ENCODE measurements around the gene PHTF2.

Gene PHTF2

DNA sequence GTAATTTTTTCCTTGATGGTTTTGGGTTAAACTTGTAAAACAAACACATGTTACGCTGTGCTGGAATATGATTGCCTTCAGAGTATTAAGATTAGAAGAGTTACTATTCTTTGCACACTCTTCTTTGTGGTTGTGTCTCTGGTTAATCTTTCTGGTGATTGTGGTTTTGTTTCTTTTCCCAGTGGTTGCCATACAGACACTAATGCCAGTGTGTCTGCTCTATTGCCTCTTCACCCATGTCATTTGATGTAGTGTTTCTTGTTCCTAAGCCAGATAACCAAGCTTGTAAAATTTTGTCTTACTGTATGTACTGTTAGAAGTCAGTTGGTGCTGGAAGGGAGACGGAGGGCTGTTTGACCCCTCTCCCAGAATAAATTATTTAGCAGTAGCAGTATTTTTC, 124.8 kb downstream of the PHTF2 start:
- no peak overlapping the region for H2BK15ac ChIP-seq (replicated peaks; ENCODE audit: low read depth)
- no peaks in the 10 kb centered on the region for H3K27me3 ChIP-seq (ENCODE audit: insufficient read depth, low read length, poor library complexity)
- no peak overlapping the region for H3K4me3 ChIP-seq (ENCODE audit: low read length)
- H3K4ac ChIP-seq (ENCODE audit: low read depth, low read length), result no peak overlapping the region
- H3K4me1 ChIP-seq (ENCODE audit: control insufficient read depth, low read depth, low read length), result no peaks in the 10 kb centered on the region
- no peak for DNase-seq
- no peak overlapping the region for H2BK120ac ChIP-seq (ENCODE audit: low read depth, low read length)
- H2AK5ac ChIP-seq (ENCODE audit: low read length), result no peak overlapping the region
- no CpG with 5 or more reads among the region's 2 CpGs for WGBS (ENCODE audit: extremely low coverage, insufficient coverage, low lambda C conversion rate)
- H3K36me3 ChIP-seq (ENCODE audit: control insufficient read depth, insufficient read depth, low read length), result no peaks in the 10 kb centered on the region
- no peak overlapping the region for H3K56ac ChIP-seq (ENCODE audit: low read length)
- H3K18ac ChIP-seq (ENCODE audit: low read length), result no peak overlapping the region
- H2BK5ac ChIP-seq (ENCODE audit: low read length), result no peak overlapping the region
- H3K4me2 ChIP-seq (ENCODE audit: low read length), result no peak overlapping the region
- H3K27ac ChIP-seq (ENCODE audit: low read depth, low read length), result no peak overlapping the region
- H3K79me1 ChIP-seq (ENCODE audit: low read length), result no peaks in the 10 kb centered on the region
- no peak overlapping the region for H4K8ac ChIP-seq (ENCODE audit: low read depth, low read length)
- no peaks in the 10 kb centered on the region for H3K79me2 ChIP-seq (ENCODE audit: control insufficient read depth, insufficient read depth, low read length)
- H3K9ac ChIP-seq (ENCODE audit: low read length), result no peak overlapping the region
- no peak overlapping the region for H3K23ac ChIP-seq (ENCODE audit: low read length)
- no peak overlapping the region for H4K5ac ChIP-seq (ENCODE audit: low read length)

DNA sequence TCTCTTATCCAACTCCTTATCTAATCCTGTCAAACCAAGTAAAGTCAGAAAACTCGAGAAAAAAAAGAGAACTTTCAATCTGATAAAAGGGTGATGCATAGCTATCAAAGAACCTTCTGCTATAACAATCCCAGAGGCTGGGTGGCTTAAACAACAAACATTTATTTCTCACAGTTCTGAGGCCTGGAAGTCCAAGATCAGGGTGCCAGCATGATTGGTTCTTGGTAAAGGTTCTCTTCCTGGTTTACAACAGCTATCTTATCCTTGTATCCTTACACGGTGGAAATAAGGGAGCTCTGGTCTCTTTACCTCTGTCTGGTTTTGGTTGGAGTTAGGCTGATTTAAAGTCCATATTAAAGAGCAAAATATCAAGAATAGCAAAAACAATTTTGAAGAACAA, 131.9 kb downstream of the PHTF2 start:
- no peak overlapping the region for H4K5ac ChIP-seq (ENCODE audit: low read length)
- no peaks in the 10 kb centered on the region for H3K27me3 ChIP-seq (ENCODE audit: insufficient read depth, low read length, poor library complexity)
- H3K9ac ChIP-seq (ENCODE audit: low read length), result no peak overlapping the region
- no peak overlapping the region for H4K8ac ChIP-seq (ENCODE audit: low read depth, low read length)
- H3K4me1 ChIP-seq (ENCODE audit: control insufficient read depth, low read depth, low read length), result no peaks in the 10 kb centered on the region
- H2AK5ac ChIP-seq (ENCODE audit: low read length), result no peak overlapping the region
- no peaks in the 10 kb centered on the region for H3K79me1 ChIP-seq (ENCODE audit: low read length)
- no peak overlapping the region for H3K56ac ChIP-seq (ENCODE audit: low read length)
- no peak overlapping the region for H2BK5ac ChIP-seq (ENCODE audit: low read length)
- no peak overlapping the region for H3K18ac ChIP-seq (ENCODE audit: low read length)
- no peaks in the 10 kb centered on the region for H3K36me3 ChIP-seq (ENCODE audit: control insufficient read depth, insufficient read depth, low read length)
- H2BK15ac ChIP-seq (replicated peaks; ENCODE audit: low read depth), result no peak overlapping the region
- DNase-seq, result peak; percentile 14
- H2BK120ac ChIP-seq (ENCODE audit: low read depth, low read length), result no peak overlapping the region
- H3K27ac ChIP-seq (ENCODE audit: low read depth, low read length), result no peak overlapping the region
- H3K79me2 ChIP-seq (ENCODE audit: control insufficient read depth, insufficient read depth, low read length), result no peaks in the 10 kb centered on the region
- no peak overlapping the region for H3K4ac ChIP-seq (ENCODE audit: low read depth, low read length)
- no peak overlapping the region for H3K4me3 ChIP-seq (ENCODE audit: low read length)
- H3K23ac ChIP-seq (ENCODE audit: low read length), result no peak overlapping the region
- H3K4me2 ChIP-seq (ENCODE audit: low read length), result no peak overlapping the region
- no CpG with 5 or more reads among the region's 2 CpGs for WGBS (ENCODE audit: extremely low coverage, insufficient coverage, low lambda C conversion rate)

DNA sequence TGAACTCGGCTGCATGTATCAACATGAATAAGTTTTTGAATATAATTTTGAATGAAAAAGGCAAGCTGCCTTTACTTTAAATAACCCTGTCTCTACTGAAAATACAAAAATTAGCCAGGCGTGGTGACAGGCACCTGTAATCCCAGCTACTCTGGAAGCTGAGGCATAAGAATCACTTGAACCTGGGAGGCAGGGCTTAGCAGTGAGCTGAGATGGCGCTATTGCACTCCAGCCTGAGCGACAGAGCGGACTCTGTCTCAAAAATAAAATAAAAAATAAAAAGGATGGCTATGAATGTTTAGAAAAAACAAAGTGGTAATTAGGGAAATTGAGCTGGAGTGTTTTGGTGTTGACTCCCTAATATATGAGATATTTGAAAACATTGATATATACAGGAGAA, 133.3 kb downstream of the PHTF2 start:
- H3K27ac ChIP-seq (ENCODE audit: low read depth, low read length), result no peak overlapping the region
- no peak overlapping the region for H3K4me2 ChIP-seq (ENCODE audit: low read length)
- H3K36me3 ChIP-seq (ENCODE audit: control insufficient read depth, insufficient read depth, low read length), result no peaks in the 10 kb centered on the region
- H2BK120ac ChIP-seq (ENCODE audit: low read depth, low read length), result no peak overlapping the region
- H2BK5ac ChIP-seq (ENCODE audit: low read length), result no peak overlapping the region
- H3K4ac ChIP-seq (ENCODE audit: low read depth, low read length), result no peak overlapping the region
- no peak overlapping the region for H3K18ac ChIP-seq (ENCODE audit: low read length)
- no peaks in the 10 kb centered on the region for H3K79me2 ChIP-seq (ENCODE audit: control insufficient read depth, insufficient read depth, low read length)
- no peak overlapping the region for H4K5ac ChIP-seq (ENCODE audit: low read length)
- no peak overlapping the region for H3K56ac ChIP-seq (ENCODE audit: low read length)
- no peak overlapping the region for H3K23ac ChIP-seq (ENCODE audit: low read length)
- no peak overlapping the region for H4K8ac ChIP-seq (ENCODE audit: low read depth, low read length)
- H2AK5ac ChIP-seq (ENCODE audit: low read length), result no peak overlapping the region
- H3K4me3 ChIP-seq (ENCODE audit: low read length), result no peak overlapping the region
- H3K4me1 ChIP-seq (ENCODE audit: control insufficient read depth, low read depth, low read length), result no peaks in the 10 kb centered on the region
- no peaks in the 10 kb centered on the region for H3K79me1 ChIP-seq (ENCODE audit: low read length)
- H3K9ac ChIP-seq (ENCODE audit: low read length), result no peak overlapping the region
- DNase-seq, result no peak
- no peaks in the 10 kb centered on the region for H3K27me3 ChIP-seq (ENCODE audit: insufficient read depth, low read length, poor library complexity)
- 100% methylated on average over 1 of the region's 5 CpGs for WGBS (ENCODE audit: extremely low coverage, insufficient coverage, low lambda C conversion rate)
- no peak overlapping the region for H2BK15ac ChIP-seq (replicated peaks; ENCODE audit: low read depth)

DNA sequence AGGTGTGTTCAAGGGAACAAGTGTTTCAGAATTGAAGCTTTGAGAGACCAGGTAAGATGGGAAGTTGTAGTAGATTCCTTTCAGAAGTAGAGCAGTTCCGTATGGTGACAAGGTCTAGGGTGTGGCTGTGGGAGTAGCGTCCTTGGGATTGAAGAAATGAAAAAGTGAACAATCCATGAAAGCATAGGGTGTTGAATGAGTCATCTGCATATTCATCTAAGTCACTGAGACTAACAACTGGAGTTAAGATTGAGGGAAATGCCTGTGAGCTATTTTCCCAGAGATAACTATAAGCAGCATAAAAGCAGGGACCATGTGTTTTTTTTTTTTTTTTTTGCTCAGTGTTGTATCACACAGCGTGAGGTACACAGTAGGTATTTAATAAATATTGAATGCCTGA, 134.8 kb downstream of the PHTF2 start:
- no CpG with 5 or more reads among the region's 3 CpGs for WGBS (ENCODE audit: extremely low coverage, insufficient coverage, low lambda C conversion rate)
- DNase-seq, result peak; percentile 6

DNA sequence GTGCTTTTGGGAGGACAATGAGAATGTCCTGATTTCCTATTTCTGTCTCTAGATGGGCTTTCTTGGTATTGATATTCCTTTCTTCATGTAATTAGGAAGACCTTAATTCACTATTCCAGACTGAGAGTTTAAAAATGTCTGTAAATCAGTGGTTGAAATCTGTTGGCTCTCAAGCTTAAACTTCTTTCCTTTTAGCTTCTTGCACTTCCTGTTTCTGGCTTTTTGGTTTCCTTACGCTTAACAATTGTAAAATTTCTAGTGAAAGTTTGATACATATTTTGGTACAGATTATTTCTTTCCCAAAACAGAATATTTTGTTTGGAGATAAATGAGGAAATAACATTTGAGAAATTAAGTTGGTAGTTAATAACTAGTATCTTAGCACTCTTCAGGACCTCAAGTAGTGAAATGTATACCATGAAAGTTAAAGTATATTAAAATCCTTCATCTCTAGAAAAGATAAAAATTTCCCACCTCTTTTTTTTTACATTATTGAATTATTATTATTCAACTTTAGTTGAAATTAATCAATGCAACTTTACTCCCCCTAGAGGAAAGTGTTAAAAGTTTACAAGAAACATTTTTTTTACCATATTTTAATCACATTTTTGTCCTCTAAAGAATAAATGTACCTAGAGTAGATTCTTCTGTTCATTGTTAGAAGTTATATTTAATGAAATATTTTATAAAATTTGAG, 137.2 kb downstream of the PHTF2 start:
- DNase-seq, result no peak

More for the DNA sequence above, 134.8 kb downstream of the PHTF2 start:
- Histone ChIP-seq H3K4me3 (ENCODE audit: low read length) (no peak overlapping the region), H2AK5ac (ENCODE audit: low read length) (no peak overlapping the region), H3K79me2 (ENCODE audit: control insufficient read depth, insufficient read depth, low read length) (no peaks in the 10 kb centered on the region), H2BK120ac (ENCODE audit: low read depth, low read length) (no peak overlapping the region), H3K4me1 (ENCODE audit: control insufficient read depth, low read depth, low read length) (no peaks in the 10 kb centered on the region), H3K9ac (ENCODE audit: low read length) (no peak overlapping the region), H3K18ac (ENCODE audit: low read length) (no peak overlapping the region), H2BK5ac (ENCODE audit: low read length) (no peak overlapping the region), H3K79me1 (ENCODE audit: low read length) (no peaks in the 10 kb centered on the region), H3K56ac (ENCODE audit: low read length) (no peak overlapping the region), H3K23ac (ENCODE audit: low read length) (no peak overlapping the region), H4K5ac (ENCODE audit: low read length) (no peak overlapping the region), H3K27ac (ENCODE audit: low read depth, low read length) (no peak overlapping the region), H3K4me2 (ENCODE audit: low read length) (no peak overlapping the region), H2BK15ac (replicated peaks; ENCODE audit: low read depth) (no peak overlapping the region), H3K27me3 (ENCODE audit: insufficient read depth, low read length, poor library complexity) (no peaks in the 10 kb centered on the region), H3K36me3 (ENCODE audit: control insufficient read depth, insufficient read depth, low read length) (no peaks in the 10 kb centered on the region), H3K4ac (ENCODE audit: low read depth, low read length) (no peak overlapping the region), H4K8ac (ENCODE audit: low read depth, low read length) (no peak overlapping the region)

DNA sequence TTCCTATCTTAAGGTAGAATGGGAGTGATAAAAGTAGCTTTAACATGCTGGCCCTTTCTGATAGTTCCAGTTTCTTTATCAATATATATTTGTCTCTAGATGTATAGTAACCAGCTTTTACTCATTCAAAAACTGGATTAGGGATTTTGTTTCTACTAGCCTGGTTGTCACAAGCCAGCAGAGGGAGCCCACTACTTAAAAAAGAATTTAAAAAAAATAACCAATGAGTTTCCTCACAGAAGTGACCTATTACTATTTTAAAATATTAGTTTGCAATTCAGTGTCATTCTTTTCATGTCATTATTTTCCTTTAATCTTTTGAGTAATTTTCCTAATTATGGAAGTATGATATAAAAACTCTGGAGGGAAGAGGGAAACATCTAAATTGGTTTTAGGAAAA, 142.1 kb downstream of the PHTF2 start:
- H2AK5ac ChIP-seq (ENCODE audit: low read length), result no peak overlapping the region
- no peak overlapping the region for H4K5ac ChIP-seq (ENCODE audit: low read length)
- H3K27ac ChIP-seq (ENCODE audit: low read depth, low read length), result no peak overlapping the region
- no peak overlapping the region for H4K8ac ChIP-seq (ENCODE audit: low read depth, low read length)
- no peak overlapping the region for H2BK15ac ChIP-seq (replicated peaks; ENCODE audit: low read depth)
- H3K27me3 ChIP-seq (ENCODE audit: insufficient read depth, low read length, poor library complexity), result no peaks in the 10 kb centered on the region
- no peaks in the 10 kb centered on the region for H3K36me3 ChIP-seq (ENCODE audit: control insufficient read depth, insufficient read depth, low read length)
- no peak overlapping the region for H3K23ac ChIP-seq (ENCODE audit: low read length)
- H3K9ac ChIP-seq (ENCODE audit: low read length), result no peak overlapping the region
- no peaks in the 10 kb centered on the region for H3K79me2 ChIP-seq (ENCODE audit: control insufficient read depth, insufficient read depth, low read length)
- H3K79me1 ChIP-seq (ENCODE audit: low read length), result no peaks in the 10 kb centered on the region
- DNase-seq, result peak; percentile 33
- H2BK120ac ChIP-seq (ENCODE audit: low read depth, low read length), result no peak overlapping the region
- H2BK5ac ChIP-seq (ENCODE audit: low read length), result no peak overlapping the region
- H3K18ac ChIP-seq (ENCODE audit: low read length), result no peak overlapping the region
- H3K4me1 ChIP-seq (ENCODE audit: control insufficient read depth, low read depth, low read length), result no peaks in the 10 kb centered on the region
- no peak overlapping the region for H3K4me2 ChIP-seq (ENCODE audit: low read length)
- H3K4me3 ChIP-seq (ENCODE audit: low read length), result no peak overlapping the region
- H3K56ac ChIP-seq (ENCODE audit: low read length), result no peak overlapping the region
- H3K4ac ChIP-seq (ENCODE audit: low read depth, low read length), result no peak overlapping the region

More for the DNA sequence above, 137.2 kb downstream of the PHTF2 start:
- no peaks in the 10 kb centered on the region for H3K79me1 ChIP-seq (ENCODE audit: low read length)
- no peak overlapping the region for H3K4me3 ChIP-seq (ENCODE audit: low read length)
- no peak overlapping the region for H4K5ac ChIP-seq (ENCODE audit: low read length)
- no peak overlapping the region for H3K27ac ChIP-seq (ENCODE audit: low read depth, low read length)
- H3K79me2 ChIP-seq (ENCODE audit: control insufficient read depth, insufficient read depth, low read length), result no peaks in the 10 kb centered on the region
- H3K4ac ChIP-seq (ENCODE audit: low read depth, low read length), result no peak overlapping the region
- no peak overlapping the region for H4K8ac ChIP-seq (ENCODE audit: low read depth, low read length)
- no peak overlapping the region for H2BK15ac ChIP-seq (replicated peaks; ENCODE audit: low read depth)
- no peaks in the 10 kb centered on the region for H3K36me3 ChIP-seq (ENCODE audit: control insufficient read depth, insufficient read depth, low read length)
- H3K23ac ChIP-seq (ENCODE audit: low read length), result no peak overlapping the region
- no peak overlapping the region for H2BK5ac ChIP-seq (ENCODE audit: low read length)
- no peaks in the 10 kb centered on the region for H3K4me1 ChIP-seq (ENCODE audit: control insufficient read depth, low read depth, low read length)
- H3K56ac ChIP-seq (ENCODE audit: low read length), result no peak overlapping the region
- H2BK120ac ChIP-seq (ENCODE audit: low read depth, low read length), result no peak overlapping the region
- no peak overlapping the region for H3K9ac ChIP-seq (ENCODE audit: low read length)
- no peaks in the 10 kb centered on the region for H3K27me3 ChIP-seq (ENCODE audit: insufficient read depth, low read length, poor library complexity)
- no peak overlapping the region for H3K18ac ChIP-seq (ENCODE audit: low read length)
- H3K4me2 ChIP-seq (ENCODE audit: low read length), result no peak overlapping the region
- no peak overlapping the region for H2AK5ac ChIP-seq (ENCODE audit: low read length)
- no CpG with 5 or more reads among the region's 1 CpG for WGBS (ENCODE audit: extremely low coverage, insufficient coverage, low lambda C conversion rate)
